HEK293 (cell line): ENCODE data around the gene TXN2.

ENCODE experiments used
- HIC1 ChIP-seq: fragments of 450-650 bp; formaldehyde crosslinking; IDR thresholded peaks from 2 replicates; pipeline ENCODE4 v1.5.1; 2016; ENCODE audit warnings: missing biosample characterization, missing genetic modification characterization
- KLF9 ChIP-seq: fragments of 450-650 bp; formaldehyde crosslinking; IDR thresholded peaks from 2 replicates; pipeline ENCODE4 v1.5.1; 2016; ENCODE audit warnings: missing biosample characterization, missing genetic modification characterization, low read depth
- YY2 ChIP-seq: fragments of 450-650 bp; formaldehyde crosslinking; IDR thresholded peaks from 2 replicates; pipeline ENCODE4 v1.5.1; 2016; ENCODE audit warnings: missing biosample characterization, missing genetic modification characterization
- ZBTB17 ChIP-seq: fragments of 450-650 bp; formaldehyde crosslinking; IDR thresholded peaks from 2 replicates; pipeline ENCODE4 v1.5.1; 2016; ENCODE audit warnings: missing biosample characterization, missing genetic modification characterization
- ZFP41 ChIP-seq: fragments of 450-650 bp; formaldehyde crosslinking; IDR thresholded peaks from 2 replicates; pipeline ENCODE4 v1.5.1; 2016; ENCODE audit warnings: missing biosample characterization, missing genetic modification characterization, borderline replicate concordance
- ZNF311 ChIP-seq: fragments of 450-650 bp; formaldehyde crosslinking; IDR thresholded peaks from 2 replicates; pipeline ENCODE4 v1.5.1; 2017; ENCODE audit warnings: missing biosample characterization, missing genetic modification characterization, borderline replicate concordance
- ZNF416 ChIP-seq: fragments of 450-650 bp; formaldehyde crosslinking; IDR thresholded peaks from 2 replicates; pipeline ENCODE4 v1.5.1; 2016; ENCODE audit warnings: missing biosample characterization, missing genetic modification characterization
- ZNF830 ChIP-seq: fragments of 450-650 bp; IDR thresholded peaks from 2 replicates; pipeline ENCODE4 v1.5.0; 2018; ENCODE audit warnings: missing biosample characterization, missing genetic modification characterization, low read depth, mild to moderate bottlenecking, moderate library complexity
- TF ChIP-seq, protein P1 (sequence below): sonication (generic); formaldehyde crosslinking; IDR thresholded peaks from 2 replicates; pipeline ENCODE4 v1.8.1; 2022; ENCODE audit warnings: mild to moderate bottlenecking, moderate library complexity, missing genetic modification reagents
- TF ChIP-seq, protein P2 (sequence below): fragments of 450-650 bp; formaldehyde crosslinking; IDR thresholded peaks from 2 replicates; pipeline ENCODE4 v1.5.1; 2016; ENCODE audit warnings: missing biosample characterization, missing genetic modification characterization

DNA sequence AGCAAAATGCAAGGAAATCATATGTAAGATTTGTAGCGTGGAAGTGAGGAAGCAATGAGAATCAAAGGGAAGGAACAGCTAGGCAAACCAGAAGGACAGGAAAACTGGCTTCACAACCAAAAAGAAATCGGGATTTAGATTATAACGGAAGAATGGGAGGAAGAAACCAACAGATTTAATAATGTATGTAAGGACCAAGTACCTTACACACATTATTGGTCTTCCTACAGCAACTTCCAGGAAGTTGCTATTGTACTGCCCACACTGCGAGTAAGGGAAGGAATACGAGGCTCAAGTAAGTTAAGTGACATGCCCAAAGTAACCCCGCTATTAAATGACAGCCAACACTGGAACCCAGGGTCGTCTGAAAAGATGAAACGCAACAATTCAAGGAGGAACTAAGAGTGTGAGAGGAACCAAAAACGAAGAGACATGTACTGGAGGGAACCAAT is 473 bp downstream of the TXN2 start:
- TF ChIP-seq YY2 (tag by site-specific recombination) (0 out of 2 replicates have a peak, but pooled peaks have one; percentile 93), HIC1 (no peak), ZFP41 (no peak), ZNF311 (tag by site-specific recombination) (no peak), ZBTB17 (tag by site-specific recombination) (no peak), ZNF830 (tag by site-specific recombination) (no peak), ZNF416 (tag by site-specific recombination) (no peak), KLF9 (no peak)
- TF ChIP-seq, protein P1, sequence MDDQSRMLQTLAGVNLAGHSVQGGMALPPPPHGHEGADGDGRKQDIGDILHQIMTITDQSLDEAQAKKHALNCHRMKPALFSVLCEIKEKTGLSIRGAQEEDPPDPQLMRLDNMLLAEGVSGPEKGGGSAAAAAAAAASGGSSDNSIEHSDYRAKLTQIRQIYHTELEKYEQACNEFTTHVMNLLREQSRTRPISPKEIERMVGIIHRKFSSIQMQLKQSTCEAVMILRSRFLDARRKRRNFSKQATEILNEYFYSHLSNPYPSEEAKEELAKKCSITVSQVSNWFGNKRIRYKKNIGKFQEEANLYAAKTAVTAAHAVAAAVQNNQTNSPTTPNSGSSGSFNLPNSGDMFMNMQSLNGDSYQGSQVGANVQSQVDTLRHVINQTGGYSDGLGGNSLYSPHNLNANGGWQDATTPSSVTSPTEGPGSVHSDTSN (CRISPR knock-in tag), result no peak
- TF ChIP-seq, protein P2, sequence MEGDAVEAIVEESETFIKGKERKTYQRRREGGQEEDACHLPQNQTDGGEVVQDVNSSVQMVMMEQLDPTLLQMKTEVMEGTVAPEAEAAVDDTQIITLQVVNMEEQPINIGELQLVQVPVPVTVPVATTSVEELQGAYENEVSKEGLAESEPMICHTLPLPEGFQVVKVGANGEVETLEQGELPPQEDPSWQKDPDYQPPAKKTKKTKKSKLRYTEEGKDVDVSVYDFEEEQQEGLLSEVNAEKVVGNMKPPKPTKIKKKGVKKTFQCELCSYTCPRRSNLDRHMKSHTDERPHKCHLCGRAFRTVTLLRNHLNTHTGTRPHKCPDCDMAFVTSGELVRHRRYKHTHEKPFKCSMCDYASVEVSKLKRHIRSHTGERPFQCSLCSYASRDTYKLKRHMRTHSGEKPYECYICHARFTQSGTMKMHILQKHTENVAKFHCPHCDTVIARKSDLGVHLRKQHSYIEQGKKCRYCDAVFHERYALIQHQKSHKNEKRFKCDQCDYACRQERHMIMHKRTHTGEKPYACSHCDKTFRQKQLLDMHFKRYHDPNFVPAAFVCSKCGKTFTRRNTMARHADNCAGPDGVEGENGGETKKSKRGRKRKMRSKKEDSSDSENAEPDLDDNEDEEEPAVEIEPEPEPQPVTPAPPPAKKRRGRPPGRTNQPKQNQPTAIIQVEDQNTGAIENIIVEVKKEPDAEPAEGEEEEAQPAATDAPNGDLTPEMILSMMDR, result no peak
